ENCODE data around the gene PACS2.
"Not testable (repeated sequence)": the region's sequence is repeated elsewhere in the genome, so short reads cannot be mapped to it uniquely, and the experiment has no call there.

The PACS2 gene

DNA sequence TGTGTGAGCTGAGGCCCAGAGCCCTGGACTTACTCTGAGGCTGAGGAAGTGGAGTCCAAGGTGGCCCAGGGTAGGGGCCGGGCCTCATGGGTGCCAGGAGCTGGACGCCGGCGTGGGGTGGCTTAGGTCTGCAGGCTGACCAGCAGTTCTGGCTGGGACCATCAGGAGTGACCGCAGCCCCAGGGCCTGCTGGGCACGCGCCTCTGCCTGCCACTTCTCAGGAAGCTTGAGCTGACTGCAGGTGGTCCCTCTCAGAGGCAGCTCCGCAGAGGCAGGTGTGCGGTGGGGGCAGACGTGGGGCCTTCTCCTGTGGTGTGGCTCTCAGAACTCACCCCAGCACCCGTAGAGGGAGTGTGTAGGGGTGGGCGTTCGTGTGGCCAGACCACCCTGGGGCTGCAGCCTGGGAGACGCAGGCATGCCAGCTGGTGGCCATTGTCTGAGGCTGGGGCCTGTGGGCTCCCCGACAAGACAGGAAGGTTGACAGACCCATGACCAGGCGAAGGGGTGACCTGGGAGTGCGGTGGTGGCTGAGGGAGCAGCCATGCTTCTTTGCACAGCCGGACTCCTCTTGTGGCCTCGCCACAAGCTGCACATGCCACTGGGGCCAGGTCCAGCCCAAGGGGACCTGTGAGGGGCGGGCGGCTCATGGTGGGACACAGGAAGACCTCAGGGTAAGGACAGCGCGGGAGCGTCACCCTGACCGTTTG lies 43.7 kb downstream of the PACS2 start:
- Histone ChIP-seq H3K27me3 (ENCODE audit: insufficient read depth, low read length, poor library complexity) (no peaks in the 10 kb centered on the region), H3K79me2 (ENCODE audit: control insufficient read depth, insufficient read depth, low read length) (no peaks in the 10 kb centered on the region), H3K4me3 (ENCODE audit: low read length) (no peak overlapping the region), H3K4me1 (ENCODE audit: control insufficient read depth, low read depth, low read length) (no peaks in the 10 kb centered on the region), H3K4me2 (ENCODE audit: low read length) (no peak overlapping the region), H3K18ac (ENCODE audit: low read length) (no peak overlapping the region), H3K79me1 (ENCODE audit: low read length) (no peaks in the 10 kb centered on the region), H3K36me3 (ENCODE audit: control insufficient read depth, insufficient read depth, low read length) (no peaks in the 10 kb centered on the region), H3K23ac (ENCODE audit: low read length) (no peak overlapping the region), H3K27ac (ENCODE audit: low read depth, low read length) (no peak overlapping the region), H3K56ac (ENCODE audit: low read length) (no peak overlapping the region), H4K5ac (ENCODE audit: low read length) (no peak overlapping the region), H4K8ac (ENCODE audit: low read depth, low read length) (no peak overlapping the region), H2AK5ac (ENCODE audit: low read length) (no peak overlapping the region), H3K9ac (ENCODE audit: low read length) (no peak overlapping the region), H2BK15ac (replicated peaks; ENCODE audit: low read depth) (no peak overlapping the region), H3K4ac (ENCODE audit: low read depth, low read length) (no peak overlapping the region), H2BK120ac (ENCODE audit: low read depth, low read length) (no peak overlapping the region), H2BK5ac (ENCODE audit: low read length) (no peak overlapping the region)
- no CpG with 5 or more reads among the region's 25 CpGs for WGBS (ENCODE audit: extremely low coverage, insufficient coverage, low lambda C conversion rate)
- DNase-seq: no peak

DNA sequence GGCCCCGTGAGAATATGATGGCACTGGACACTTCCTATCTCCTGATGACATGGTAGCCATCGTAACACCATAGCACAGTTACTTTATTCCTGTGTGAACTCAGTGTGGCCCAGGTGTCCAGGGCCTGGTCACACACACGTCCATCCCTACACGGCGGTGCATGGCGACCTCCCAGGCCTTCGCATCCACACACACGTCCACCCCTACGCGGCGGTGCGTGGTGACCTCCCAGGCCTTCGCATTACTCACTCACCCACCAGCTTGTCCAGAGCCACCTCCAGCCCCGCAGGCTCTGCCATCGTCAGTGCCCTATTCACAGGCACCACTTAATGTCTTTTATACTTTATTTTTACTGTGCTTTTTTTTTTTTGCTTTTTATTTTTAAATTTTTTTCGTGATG lies 44.4 kb downstream of the PACS2 start:
- H3K4ac ChIP-seq (ENCODE audit: low read depth, low read length): no peak overlapping the region
- no peak overlapping the region for H3K27ac ChIP-seq (ENCODE audit: low read depth, low read length)
- H3K4me3 ChIP-seq (ENCODE audit: low read length): no peak overlapping the region
- H3K18ac ChIP-seq (ENCODE audit: low read length): no peak overlapping the region
- no peak overlapping the region for H2BK120ac ChIP-seq (ENCODE audit: low read depth, low read length)
- no peak overlapping the region for H2AK5ac ChIP-seq (ENCODE audit: low read length)
- no peak overlapping the region for H2BK5ac ChIP-seq (ENCODE audit: low read length)
- no peaks in the 10 kb centered on the region for H3K4me1 ChIP-seq (ENCODE audit: control insufficient read depth, low read depth, low read length)
- no peak overlapping the region for H3K4me2 ChIP-seq (ENCODE audit: low read length)
- no peaks in the 10 kb centered on the region for H3K79me2 ChIP-seq (ENCODE audit: control insufficient read depth, insufficient read depth, low read length)
- no peaks in the 10 kb centered on the region for H3K36me3 ChIP-seq (ENCODE audit: control insufficient read depth, insufficient read depth, low read length)
- no peak for DNase-seq
- no peak overlapping the region for H4K8ac ChIP-seq (ENCODE audit: low read depth, low read length)
- no peaks in the 10 kb centered on the region for H3K27me3 ChIP-seq (ENCODE audit: insufficient read depth, low read length, poor library complexity)
- WGBS (ENCODE audit: extremely low coverage, insufficient coverage, low lambda C conversion rate): no CpG with 5 or more reads among the region's 16 CpGs
- no peak overlapping the region for H2BK15ac ChIP-seq (replicated peaks; ENCODE audit: low read depth)
- H4K5ac ChIP-seq (ENCODE audit: low read length): no peak overlapping the region
- H3K9ac ChIP-seq (ENCODE audit: low read length): no peak overlapping the region
- no peak overlapping the region for H3K56ac ChIP-seq (ENCODE audit: low read length)
- H3K23ac ChIP-seq (ENCODE audit: low read length): no peak overlapping the region
- H3K79me1 ChIP-seq (ENCODE audit: low read length): no peaks in the 10 kb centered on the region

DNA sequence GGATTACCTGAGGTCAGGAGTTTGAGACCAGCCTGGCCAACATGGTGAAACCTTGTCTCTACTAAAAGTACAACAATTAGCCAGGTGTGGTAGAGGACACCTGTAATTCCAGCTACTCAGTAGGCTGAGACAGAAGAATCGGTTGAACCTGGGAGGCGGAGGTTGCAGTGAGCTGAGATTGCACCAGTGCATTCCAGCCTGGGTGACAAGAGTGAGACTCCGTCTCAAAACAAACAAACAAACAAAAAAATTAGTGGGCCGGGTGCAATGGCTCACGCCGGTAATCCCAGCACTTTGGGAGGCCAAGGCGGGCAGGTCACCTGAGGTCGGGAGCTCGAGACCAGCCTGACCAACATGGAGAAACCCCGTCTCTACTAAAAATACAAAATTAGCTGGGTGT lies 46.9 kb downstream of the PACS2 start:
- not testable (repeated sequence) for H3K9ac ChIP-seq (ENCODE audit: low read length); H3K23ac ChIP-seq (ENCODE audit: low read length); H4K8ac ChIP-seq (ENCODE audit: low read depth, low read length); H2BK5ac ChIP-seq (ENCODE audit: low read length); H2AK5ac ChIP-seq (ENCODE audit: low read length); H3K79me1 ChIP-seq (ENCODE audit: low read length); H3K79me2 ChIP-seq (ENCODE audit: control insufficient read depth, insufficient read depth, low read length); H3K56ac ChIP-seq (ENCODE audit: low read length); H3K27ac ChIP-seq (ENCODE audit: low read depth, low read length); H3K18ac ChIP-seq (ENCODE audit: low read length); H3K4me2 ChIP-seq (ENCODE audit: low read length); H3K4ac ChIP-seq (ENCODE audit: low read depth, low read length); H3K4me1 ChIP-seq (ENCODE audit: control insufficient read depth, low read depth, low read length); H3K4me3 ChIP-seq (ENCODE audit: low read length); H3K27me3 ChIP-seq (ENCODE audit: insufficient read depth, low read length, poor library complexity); H2BK15ac ChIP-seq (replicated peaks; ENCODE audit: low read depth); H3K36me3 ChIP-seq (ENCODE audit: control insufficient read depth, insufficient read depth, low read length); DNase-seq; H2BK120ac ChIP-seq (ENCODE audit: low read depth, low read length); H4K5ac ChIP-seq (ENCODE audit: low read length)
- no CpG with 5 or more reads among the region's 10 CpGs for WGBS (ENCODE audit: extremely low coverage, insufficient coverage, low lambda C conversion rate)

DNA sequence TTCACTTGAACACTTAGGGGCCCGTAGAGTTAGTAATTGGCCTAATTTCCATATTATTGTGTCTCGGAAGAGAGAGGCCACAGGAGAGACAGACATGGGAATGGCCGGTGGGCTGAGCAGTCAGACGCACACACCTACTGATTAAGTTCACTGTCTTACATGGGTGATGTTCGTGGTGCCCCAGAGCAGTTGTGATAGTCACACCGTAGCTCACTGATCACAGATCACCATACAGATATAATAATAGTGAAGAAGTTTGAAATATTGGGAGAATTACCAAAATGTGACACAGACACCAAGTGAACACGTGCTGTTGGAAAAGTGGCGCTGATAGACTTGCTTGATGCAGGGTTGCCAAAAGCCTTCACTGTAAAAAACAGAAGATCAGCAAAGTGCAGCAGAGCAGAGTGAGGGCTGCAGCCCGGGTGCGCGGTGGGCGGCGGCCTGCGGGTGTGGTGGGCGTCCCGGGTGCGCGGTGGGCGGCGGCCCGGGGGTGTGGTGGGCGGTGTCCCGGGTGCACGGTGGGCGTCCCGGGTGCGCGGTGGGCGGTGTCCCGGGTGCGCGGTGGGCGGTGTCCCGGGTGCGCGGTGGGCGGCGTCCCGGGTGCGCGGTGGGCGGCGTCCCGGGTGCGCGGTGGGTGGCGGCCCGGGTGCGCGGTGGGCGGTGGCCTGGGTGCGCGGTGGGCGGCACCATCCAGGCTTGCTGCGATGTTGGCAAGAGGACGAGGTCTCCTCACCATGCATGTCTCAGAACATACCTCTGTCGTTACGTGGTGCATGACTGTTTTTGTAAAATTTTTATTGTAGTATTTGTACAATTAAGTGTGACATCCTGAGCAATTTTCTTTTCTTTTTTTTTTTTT lies 49.5 kb downstream of the PACS2 start:
- no CpG with 5 or more reads among the region's 58 CpGs for WGBS (ENCODE audit: extremely low coverage, insufficient coverage, low lambda C conversion rate)
- Histone ChIP-seq H3K4me3 (ENCODE audit: low read length) (no peak overlapping the region), H3K4me2 (ENCODE audit: low read length) (no peak overlapping the region), H3K18ac (ENCODE audit: low read length) (no peak overlapping the region), H3K4ac (ENCODE audit: low read depth, low read length) (no peak overlapping the region), H2BK15ac (replicated peaks; ENCODE audit: low read depth) (no peak overlapping the region), H3K36me3 (ENCODE audit: control insufficient read depth, insufficient read depth, low read length) (no peaks in the 10 kb centered on the region), H3K79me1 (ENCODE audit: low read length) (no peaks in the 10 kb centered on the region), H2BK120ac (ENCODE audit: low read depth, low read length) (no peak overlapping the region), H3K56ac (ENCODE audit: low read length) (no peak overlapping the region), H3K79me2 (ENCODE audit: control insufficient read depth, insufficient read depth, low read length) (no peaks in the 10 kb centered on the region), H4K5ac (ENCODE audit: low read length) (no peak overlapping the region), H2BK5ac (ENCODE audit: low read length) (no peak overlapping the region), H3K4me1 (ENCODE audit: control insufficient read depth, low read depth, low read length) (no peaks in the 10 kb centered on the region), H4K8ac (ENCODE audit: low read depth, low read length) (no peak overlapping the region), H3K23ac (ENCODE audit: low read length) (no peak overlapping the region), H2AK5ac (ENCODE audit: low read length) (no peak overlapping the region), H3K27me3 (ENCODE audit: insufficient read depth, low read length, poor library complexity) (no peaks in the 10 kb centered on the region), H3K27ac (ENCODE audit: low read depth, low read length) (no peak overlapping the region), H3K9ac (ENCODE audit: low read length) (no peak overlapping the region)
- no peak for DNase-seq

DNA sequence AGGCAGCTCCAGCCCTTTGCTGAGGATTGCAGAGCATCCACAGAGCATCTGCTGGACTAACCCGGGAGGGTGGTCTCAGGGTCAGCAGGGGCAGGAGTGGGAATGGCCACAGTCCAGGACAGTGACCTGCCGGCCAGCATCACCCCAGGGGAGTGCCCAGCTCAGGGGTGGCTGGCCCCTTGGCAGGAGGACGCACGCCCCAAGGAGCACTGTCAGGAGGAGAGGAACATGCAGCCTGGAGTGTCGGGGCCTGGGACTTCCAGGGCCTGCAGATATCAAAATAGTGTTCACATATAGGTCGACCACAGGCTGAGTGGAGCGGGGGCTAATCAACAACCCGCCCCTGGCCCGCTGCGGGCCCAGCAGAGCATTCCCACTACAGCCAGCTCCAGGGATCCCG lies 50.6 kb downstream of the PACS2 start:
- H2BK120ac ChIP-seq (ENCODE audit: low read depth, low read length): no peak overlapping the region
- H3K4me2 ChIP-seq (ENCODE audit: low read length): no peak overlapping the region
- H3K4me1 ChIP-seq (ENCODE audit: control insufficient read depth, low read depth, low read length): no peaks in the 10 kb centered on the region
- H4K8ac ChIP-seq (ENCODE audit: low read depth, low read length): no peak overlapping the region
- no peak overlapping the region for H2BK5ac ChIP-seq (ENCODE audit: low read length)
- no peak overlapping the region for H3K9ac ChIP-seq (ENCODE audit: low read length)
- H3K18ac ChIP-seq (ENCODE audit: low read length): no peak overlapping the region
- H2BK15ac ChIP-seq (replicated peaks; ENCODE audit: low read depth): no peak overlapping the region
- H3K4ac ChIP-seq (ENCODE audit: low read depth, low read length): no peak overlapping the region
- H3K4me3 ChIP-seq (ENCODE audit: low read length): no peak overlapping the region
- H3K79me1 ChIP-seq (ENCODE audit: low read length): no peaks in the 10 kb centered on the region
- no peaks in the 10 kb centered on the region for H3K79me2 ChIP-seq (ENCODE audit: control insufficient read depth, insufficient read depth, low read length)
- H3K27me3 ChIP-seq (ENCODE audit: insufficient read depth, low read length, poor library complexity): no peaks in the 10 kb centered on the region
- WGBS (ENCODE audit: extremely low coverage, insufficient coverage, low lambda C conversion rate): no CpG with 5 or more reads among the region's 11 CpGs
- no peak for DNase-seq
- no peak overlapping the region for H3K56ac ChIP-seq (ENCODE audit: low read length)
- no peak overlapping the region for H4K5ac ChIP-seq (ENCODE audit: low read length)
- no peaks in the 10 kb centered on the region for H3K36me3 ChIP-seq (ENCODE audit: control insufficient read depth, insufficient read depth, low read length)
- H2AK5ac ChIP-seq (ENCODE audit: low read length): no peak overlapping the region
- no peak overlapping the region for H3K23ac ChIP-seq (ENCODE audit: low read length)
- no peak overlapping the region for H3K27ac ChIP-seq (ENCODE audit: low read depth, low read length)
